K562 (cell line): ENCODE measurements around the gene USP12. TPM values are rescaled to one million over a fixed set of nuclear protein-coding genes. Genes with fewer than 3 reads are reported as not detected.

ENCODE experiments used
- ATAC-seq: fragments of 200-7000 bp; cut with Tn5 transposase; 3 replicates; pipeline ENCODE4 v1.9.1; 2020; ENCODE audit warnings: moderate library complexity
- BruUV-seq: library from RNA; stranded (reverse); fragments of 400-500 nt; replicated peaks from 2 replicates; lab custom pipeline; 2021; lab: Mats Ljungman, UMichigan
- CTCF ChIA-PET: fragments of 300-600 bp; formaldehyde crosslinking; extraction: SDS; loops from one replicate; lab custom pipeline; 2021; ENCODE audit warnings: low intra/inter-chr PET ratio; lab: Yijun Ruan, JAX
- POLR2A ChIA-PET: fragments of 300-600, 350-650 bp; sonication (Branson Sonifier 250); formaldehyde crosslinking; extraction: SDS; loops from one replicate; lab custom pipeline; 2021; ENCODE audit warnings: antibody characterized with exemption, inconsistent platforms; lab: Yijun Ruan, JAX
- DNase-seq, 4 experiments: peaks; one replicate each; pipeline versions ENCODE4 v3.0.0 to v3.0.0-alpha.2; 2011 to 2018; ENCODE audit warnings: low spot score in 3 of 4, mixed read lengths in 3 of 4; ENCODE audit errors: extremely low read depth in 1 of 4
- FAIRE-seq: peaks from 2 replicates; lab custom pipeline; 2011; peaks lifted over from hg19 to GRCh38; lab: Jason Lieb, UNC
- H2AFZ ChIP-seq: 2 replicates; pipeline ENCODE4 v1.6.0; 2011; ENCODE audit warnings: low read depth, low read length, control low read depth, inconsistent platforms
- H3K27ac ChIP-seq: fragments of 200-600 bp; 3 replicates; pipeline ENCODE4 v1.8.0; 2011; ENCODE audit warnings: low read depth, mild to moderate bottlenecking, control low read depth, inconsistent platforms, low read length, moderate library complexity, mixed read lengths; ENCODE audit errors: extremely low read depth
- H3K27me3 ChIP-seq, 2 experiments: fragments of 300-600 bp in 1 of 2; 2 replicates in 1 of 2; 3 replicates in 1 of 2; pipeline versions ENCODE4 v1.6.0 to v1.8.0; 2011; ENCODE audit warnings: inconsistent platforms in 2 of 2, low read length in 2 of 2, mild to moderate bottlenecking in 1 of 2, mixed read lengths in 1 of 2, moderate library complexity in 1 of 2; ENCODE audit not compliant: control insufficient read depth in 2 of 2, insufficient read depth in 2 of 2
- H3K36me3 ChIP-seq: fragments of 300-600 bp; 3 replicates; pipeline ENCODE4 v1.8.0; 2011; ENCODE audit warnings: mild to moderate bottlenecking, low read length, inconsistent platforms; ENCODE audit not compliant: control insufficient read depth, insufficient read depth
- H3K4me1 ChIP-seq, 2 experiments: fragments of 200-600 bp in 1 of 2; replicated peaks in 1 of 2; 2 replicates in 1 of 2; 3 replicates in 1 of 2; pipeline versions ENCODE4 v1.5.1 to v1.8.0; 2011; ENCODE audit warnings: inconsistent platforms in 2 of 2, low read length in 2 of 2, mild to moderate bottlenecking in 1 of 2, mixed read lengths in 1 of 2, moderate library complexity in 1 of 2; ENCODE audit not compliant: control insufficient read depth in 2 of 2, insufficient read depth in 2 of 2
- H3K4me2 ChIP-seq: 2 replicates; pipeline ENCODE4 v1.6.1; 2011; ENCODE audit warnings: low read length, control low read depth, inconsistent platforms, mixed read lengths; ENCODE audit not compliant: insufficient read depth
- H3K4me3 ChIP-seq: fragments of 200-600 bp; sonication (generic), shearing (Covaris generic); 2 replicates; pipeline ENCODE4 v1.5.1; 2016; ENCODE audit warnings: control low read depth, inconsistent platforms
- H3K79me2 ChIP-seq: fragments of 200-600 bp; 3 replicates; pipeline ENCODE4 v1.8.0; 2011; ENCODE audit warnings: low read length, inconsistent platforms; ENCODE audit not compliant: control insufficient read depth, insufficient read depth
- H3K9ac ChIP-seq, 2 experiments: 2 replicates each; pipeline versions ENCODE4 v1.6.0 to v1.6.1; 2011; ENCODE audit warnings: low read depth in 2 of 2, low read length in 2 of 2, control low read depth in 1 of 2, inconsistent platforms in 1 of 2, mild to moderate bottlenecking in 1 of 2, mixed read lengths in 1 of 2; ENCODE audit not compliant: insufficient read depth in 1 of 2
- H3K9me1 ChIP-seq: one replicate; pipeline ENCODE4 v1.6.0; 2011; ENCODE audit warnings: inconsistent platforms, mild to moderate bottlenecking, low read length, moderate library complexity; ENCODE audit not compliant: control insufficient read depth, insufficient read depth
- H3K9me3 ChIP-seq: replicated peaks from 2 replicates; pipeline ENCODE4 v1.5.1; 2011; ENCODE audit warnings: low read depth, low read length, inconsistent platforms; ENCODE audit not compliant: control insufficient read depth, insufficient read depth
- H4K20me1 ChIP-seq: replicated peaks from 2 replicates; pipeline ENCODE4 v1.6.1; 2011; ENCODE audit warnings: low read length, inconsistent platforms, mixed read lengths; ENCODE audit not compliant: control insufficient read depth, insufficient read depth
- CBX5 ChIP-seq: IDR thresholded peaks from 2 replicates; pipeline ENCODE4 v1.6.1; 2014; ENCODE audit warnings: low read depth, borderline replicate concordance
- ILK ChIP-seq: fragments of 450-650 bp; IDR thresholded peaks from 2 replicates; pipeline ENCODE4 v1.6.1; 2016; ENCODE audit warnings: missing genetic modification characterization, low read depth, mild to moderate bottlenecking, missing compliant biosample characterization, moderate library complexity, borderline replicate concordance
- POLR2AphosphoS2 ChIP-seq: IDR thresholded peaks from 2 replicates; pipeline ENCODE4 v1.6.1; 2012; ENCODE audit warnings: low read length, improper control_type of control experiment
- WGBS: fragments of 100-300 bp; shearing (Covaris generic); methylation state at CpG from one replicate; pipeline ENCODE4 v1.1.6; 2016; ENCODE audit warnings: low coverage, mixed read lengths; ENCODE audit not compliant: insufficient coverage; ENCODE audit errors: missing lambda C conversion rate; 5-methylcytosine and 5-hydroxymethylcytosine counted together
- in situ Hi-C: fragments of 300-500 bp; cut with MboI; formaldehyde crosslinking; loops from 4 replicates; pipeline ENCODE4 v1.15.0; 2018; ENCODE audit warnings: inconsistent platforms, mixed read lengths
- intact Hi-C: fragments of 100-400 bp; cut with micrococcal nuclease; formaldehyde crosslinking; loops from 2 replicates; pipeline ENCODE4 v1.14.2; 2022
- polyA plus RNA-seq, 8 experiments: library from polyadenylated mRNA; depleted of rRNA in 4 of 8; stranded (reverse) in 5 of 8; unstranded in 3 of 8; fragments of >200 nt; fragmentation: Nextera tagmentation in 2 of 8; fragmentation: Illumina TruSeq in 1 of 8; extraction: Ambion mirVana in 2 of 8; extraction: Trizol in 1 of 8; gene quantifications; 2 replicates each; pipeline versions ENCODE4 v1.2.1 to v1.2.3, GENCODE V29; 2011 to 2014; ENCODE audit warnings: inconsistent platforms in 1 of 8, missing spikeins in 1 of 8
- total RNA-seq, 7 experiments: library from RNA; depleted of rRNA in 6 of 7; stranded (reverse); fragments of >200 nt in 6 of 7; fragmentation: Illumina TruSeq in 2 of 7; extraction: Trizol in 2 of 7; gene quantifications; 2 replicates each; pipeline versions ENCODE4 v1.2.1 to v1.2.3, GENCODE V29; 2011 to 2021; ENCODE audit warnings: low replicate concordance in 1 of 7
- TF ChIP-seq, protein P1 (sequence below): fragments of 450-650 bp; IDR thresholded peaks from 2 replicates; pipeline ENCODE4 v1.6.1; 2016; ENCODE audit warnings: low read depth

Gene USP12
- total and polyA plus RNA-seq, 9 of the 15 experiments (the other 6 are each of a cell fraction or from before 2014, with no cell fraction given), result 1.8 to 20.5 (median 13.3) TPM

GRCh38 chr13:27219611-27220010 is 48.0 kb upstream of the USP12 start:
- Histone ChIP-seq H3K79me2 (no peaks in the 10 kb centered on the region), H3K36me3 (no peaks in the 10 kb centered on the region), H3K4me3 (no peak overlapping the region), H3K4me1 (no peaks in the 10 kb centered on the region; a peak in 1 of 5 replicates), H3K9me3 (0 out of 2 replicates have a peak, but pooled peaks cover 2% of the 10 kb centered on the region), H3K9ac (no peak overlapping the region), H2AFZ (no peak overlapping the region), H3K27me3 (no peaks in the 10 kb centered on the region), H3K27ac (no peak overlapping the region), H3K4me2 (no peak overlapping the region), H4K20me1 (no peaks in the 10 kb centered on the region), H3K9me1 (no peaks in the 10 kb centered on the region)
- intact Hi-C loops (no loop called here), in situ Hi-C loops (no loop called here)
- DNase-seq, result no peak
- ATAC-seq, result no peak
- POLR2A ChIA-PET, result interaction anchor here (0.6 kb wide), 1 partner anchor 1246 kb away, joined by 4 read pairs; no protein-coding TSS in a partner anchor
- TF ChIP-seq, protein P1, sequence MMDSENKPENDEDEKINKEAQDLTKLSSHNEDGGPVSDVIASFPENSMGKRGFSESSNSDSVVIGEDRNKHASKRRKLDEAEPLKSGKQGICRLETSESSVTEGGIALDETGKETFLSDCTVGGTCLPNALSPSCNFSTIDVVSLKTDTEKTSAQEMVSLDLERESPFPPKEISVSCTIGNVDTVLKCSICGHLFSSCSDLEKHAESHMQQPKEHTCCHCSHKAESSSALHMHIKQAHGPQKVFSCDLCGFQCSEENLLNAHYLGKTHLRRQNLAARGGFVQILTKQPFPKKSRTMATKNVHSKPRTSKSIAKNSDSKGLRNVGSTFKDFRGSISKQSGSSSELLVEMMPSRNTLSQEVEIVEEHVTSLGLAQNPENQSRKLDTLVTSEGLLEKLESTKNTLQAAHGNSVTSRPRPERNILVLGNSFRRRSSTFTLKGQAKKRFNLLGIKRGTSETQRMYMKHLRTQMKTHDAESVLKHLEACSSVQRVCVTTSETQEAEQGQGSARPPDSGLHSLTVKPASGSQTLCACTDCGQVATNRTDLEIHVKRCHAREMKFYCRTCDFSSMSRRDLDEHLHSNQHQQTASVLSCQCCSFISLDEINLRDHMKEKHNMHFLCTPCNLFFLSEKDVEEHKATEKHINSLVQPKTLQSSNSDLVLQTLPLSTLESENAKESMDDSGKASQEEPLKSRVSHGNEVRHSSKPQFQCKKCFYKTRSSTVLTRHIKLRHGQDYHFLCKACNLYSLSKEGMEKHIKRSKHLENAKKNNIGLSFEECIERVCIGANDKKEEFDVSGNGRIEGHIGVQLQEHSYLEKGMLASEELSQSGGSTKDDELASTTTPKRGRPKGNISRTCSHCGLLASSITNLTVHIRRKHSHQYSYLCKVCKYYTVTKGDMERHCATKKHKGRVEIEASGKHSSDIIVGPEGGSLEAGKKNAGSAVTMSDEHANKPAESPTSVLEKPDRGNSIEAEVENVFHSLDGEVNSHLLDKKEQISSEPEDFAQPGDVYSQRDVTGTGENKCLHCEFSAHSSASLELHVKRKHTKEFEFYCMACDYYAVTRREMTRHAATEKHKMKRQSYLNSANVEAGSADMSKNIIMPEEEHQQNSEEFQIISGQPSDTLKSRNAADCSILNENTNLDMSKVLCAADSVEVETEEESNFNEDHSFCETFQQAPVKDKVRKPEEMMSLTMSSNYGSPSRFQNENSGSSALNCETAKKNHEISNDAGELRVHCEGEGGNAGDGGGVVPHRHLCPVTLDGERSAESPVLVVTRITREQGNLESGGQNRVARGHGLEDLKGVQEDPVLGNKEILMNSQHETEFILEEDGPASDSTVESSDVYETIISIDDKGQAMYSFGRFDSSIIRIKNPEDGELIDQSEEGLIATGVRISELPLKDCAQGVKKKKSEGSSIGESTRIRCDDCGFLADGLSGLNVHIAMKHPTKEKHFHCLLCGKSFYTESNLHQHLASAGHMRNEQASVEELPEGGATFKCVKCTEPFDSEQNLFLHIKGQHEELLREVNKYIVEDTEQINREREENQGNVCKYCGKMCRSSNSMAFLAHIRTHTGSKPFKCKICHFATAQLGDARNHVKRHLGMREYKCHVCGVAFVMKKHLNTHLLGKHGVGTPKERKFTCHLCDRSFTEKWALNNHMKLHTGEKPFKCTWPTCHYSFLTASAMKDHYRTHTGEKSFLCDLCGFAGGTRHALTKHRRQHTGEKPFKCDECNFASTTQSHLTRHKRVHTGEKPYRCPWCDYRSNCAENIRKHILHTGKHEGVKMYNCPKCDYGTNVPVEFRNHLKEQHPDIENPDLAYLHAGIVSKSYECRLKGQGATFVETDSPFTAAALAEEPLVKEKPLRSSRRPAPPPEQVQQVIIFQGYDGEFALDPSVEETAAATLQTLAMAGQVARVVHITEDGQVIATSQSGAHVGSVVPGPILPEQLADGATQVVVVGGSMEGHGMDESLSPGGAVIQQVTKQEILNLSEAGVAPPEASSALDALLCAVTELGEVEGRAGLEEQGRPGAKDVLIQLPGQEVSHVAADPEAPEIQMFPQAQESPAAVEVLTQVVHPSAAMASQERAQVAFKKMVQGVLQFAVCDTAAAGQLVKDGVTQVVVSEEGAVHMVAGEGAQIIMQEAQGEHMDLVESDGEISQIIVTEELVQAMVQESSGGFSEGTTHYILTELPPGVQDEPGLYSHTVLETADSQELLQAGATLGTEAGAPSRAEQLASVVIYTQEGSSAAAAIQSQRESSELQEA, result no peak
- TF ChIP-seq POLR2AphosphoS2 (no peak), ILK (no peak), CBX5 (no peak)
- FAIRE-seq, result no peak
- CTCF ChIA-PET, result no interaction called here
- 75% methylated on average over 5 of the region's 19 CpGs for WGBS
- no TSS peak for BruUV-seq
